ENCODE measurements around the gene CCNL2.

The CCNL2 gene

DNA sequence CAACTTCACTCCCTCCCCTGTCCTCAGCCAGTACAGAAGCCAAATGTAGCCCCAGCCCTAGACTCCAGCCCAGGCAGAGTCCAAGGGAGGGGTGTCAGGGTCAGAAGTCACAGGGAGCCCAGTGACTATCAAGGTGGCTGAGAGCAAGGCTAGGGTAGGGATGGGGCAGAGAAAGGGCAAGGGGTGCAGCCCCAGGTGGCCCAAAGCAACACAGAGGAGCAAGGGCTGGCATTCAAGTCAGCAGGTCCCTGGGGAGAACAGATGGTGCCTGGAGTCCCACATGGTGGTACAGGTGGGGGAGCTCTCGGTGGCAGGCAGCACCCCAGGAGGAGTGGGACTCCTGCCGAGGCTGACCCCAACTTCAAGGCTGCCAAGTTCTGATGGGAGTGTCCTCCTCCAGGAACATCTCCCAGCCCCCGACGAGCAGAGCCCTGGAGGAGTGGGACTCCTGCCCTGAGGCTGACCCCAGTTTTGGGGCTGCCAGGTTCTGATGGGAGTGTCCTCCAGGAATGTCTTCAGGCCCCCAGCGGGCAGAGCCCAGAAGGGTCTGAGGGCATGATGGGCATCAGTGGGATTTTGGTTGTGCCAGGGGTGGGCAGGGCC lies 46.2 kb downstream of the CCNL2 start:
- Histone ChIP-seq H3K9me2 (replicated peaks; ENCODE audit: insufficient read depth, low read length) (no peaks in the 10 kb centered on the region), H3K9ac (ENCODE audit: low read length) (no peak overlapping the region), H3K4me2 (ENCODE audit: low read depth, low read length) (no peak overlapping the region), H4K20me1 (ENCODE audit: insufficient read depth, low read length) (no peaks in the 10 kb centered on the region), H3F3A (ENCODE audit: insufficient read depth, low read length) (no peaks in the 10 kb centered on the region), H3K27me3 (replicated peaks; ENCODE audit: insufficient read depth, low read length) (peaks cover 32% of the 10 kb centered on the region), H3K4me1 (ENCODE audit: low read length) (no peaks in the 10 kb centered on the region), H3K36me3 (replicated peaks; ENCODE audit: insufficient read depth, low read length) (no peaks in the 10 kb centered on the region), H3K9me3 (replicated peaks; ENCODE audit: insufficient read depth, low read length) (no peaks in the 10 kb centered on the region), H2AFZ (ENCODE audit: low read length) (no peak overlapping the region), H3K79me2 (ENCODE audit: low read length) (peaks cover 7% of the 10 kb centered on the region), H3K27ac (ENCODE audit: low read length) (no peak overlapping the region), H3K4me3 (ENCODE audit: low read length) (no peak overlapping the region)
- no peak for DNase-seq
- TF ChIP-seq EZH2phosphoT487 (IDR thresholded peaks at IDR 0.05; ENCODE audit: low read length) (no peak), EZH2 (optimal IDR thresholded peaks at IDR 0.05; ENCODE audit: low read depth, low read length) (no peak)
- TF ChIP-seq, protein P1, sequence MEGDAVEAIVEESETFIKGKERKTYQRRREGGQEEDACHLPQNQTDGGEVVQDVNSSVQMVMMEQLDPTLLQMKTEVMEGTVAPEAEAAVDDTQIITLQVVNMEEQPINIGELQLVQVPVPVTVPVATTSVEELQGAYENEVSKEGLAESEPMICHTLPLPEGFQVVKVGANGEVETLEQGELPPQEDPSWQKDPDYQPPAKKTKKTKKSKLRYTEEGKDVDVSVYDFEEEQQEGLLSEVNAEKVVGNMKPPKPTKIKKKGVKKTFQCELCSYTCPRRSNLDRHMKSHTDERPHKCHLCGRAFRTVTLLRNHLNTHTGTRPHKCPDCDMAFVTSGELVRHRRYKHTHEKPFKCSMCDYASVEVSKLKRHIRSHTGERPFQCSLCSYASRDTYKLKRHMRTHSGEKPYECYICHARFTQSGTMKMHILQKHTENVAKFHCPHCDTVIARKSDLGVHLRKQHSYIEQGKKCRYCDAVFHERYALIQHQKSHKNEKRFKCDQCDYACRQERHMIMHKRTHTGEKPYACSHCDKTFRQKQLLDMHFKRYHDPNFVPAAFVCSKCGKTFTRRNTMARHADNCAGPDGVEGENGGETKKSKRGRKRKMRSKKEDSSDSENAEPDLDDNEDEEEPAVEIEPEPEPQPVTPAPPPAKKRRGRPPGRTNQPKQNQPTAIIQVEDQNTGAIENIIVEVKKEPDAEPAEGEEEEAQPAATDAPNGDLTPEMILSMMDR (IDR thresholded peaks at IDR 0.05; ENCODE audit: low read length): no peak

DNA sequence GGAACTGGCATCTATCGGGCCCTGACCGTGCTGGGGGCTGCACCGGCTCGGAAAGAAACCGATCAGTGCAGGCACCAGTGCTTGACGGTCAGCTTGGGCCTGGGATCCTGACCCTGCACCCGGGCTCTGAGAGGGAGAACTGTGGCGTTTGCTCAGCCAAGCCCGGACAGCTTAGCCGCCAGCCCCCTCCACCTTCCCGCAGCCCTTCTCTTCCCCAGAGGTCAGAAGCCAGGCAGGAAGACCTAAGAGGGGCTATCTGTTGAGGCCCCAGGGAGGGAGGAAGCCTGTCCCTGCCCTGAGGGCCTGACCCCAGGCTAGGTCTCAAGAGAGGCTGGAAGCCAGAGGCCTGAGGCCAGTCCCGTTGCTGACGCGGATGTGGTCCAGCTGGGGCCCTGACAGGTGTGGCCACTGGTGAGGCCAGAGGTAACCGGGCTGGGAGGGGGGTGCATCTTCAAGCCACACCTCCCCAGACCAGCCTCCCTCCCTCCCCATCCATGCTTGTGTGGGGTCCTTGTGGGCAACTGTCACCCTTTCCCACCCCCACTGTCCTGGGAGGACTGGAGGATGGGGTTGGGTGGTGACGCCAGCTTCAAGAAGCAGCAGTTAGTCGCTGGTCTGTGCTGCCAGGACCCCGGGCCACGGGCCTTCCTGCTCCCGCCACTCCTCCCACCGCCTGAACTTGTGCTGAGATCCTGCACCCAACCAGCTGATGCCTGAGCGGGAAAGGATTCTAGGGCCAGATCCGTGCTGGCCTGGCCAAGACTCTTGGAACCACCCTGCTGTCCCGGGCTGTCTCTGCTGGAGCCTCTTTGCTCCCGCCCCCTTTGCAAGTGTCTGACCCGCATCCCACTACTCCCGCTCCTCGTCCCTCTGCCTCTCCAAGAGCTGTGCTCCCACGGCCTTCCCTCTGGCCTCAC lies 47.4 kb downstream of the CCNL2 start:
- H3F3A ChIP-seq (ENCODE audit: insufficient read depth, low read length): no peaks in the 10 kb centered on the region
- peaks cover 29% of the 10 kb centered on the region for H3K27me3 ChIP-seq (replicated peaks; ENCODE audit: insufficient read depth, low read length)
- no peak overlapping the region for H3K4me3 ChIP-seq (ENCODE audit: low read length)
- no peaks in the 10 kb centered on the region for H3K4me1 ChIP-seq (ENCODE audit: low read length)
- no peak overlapping the region for H3K9ac ChIP-seq (ENCODE audit: low read length)
- H3K9me2 ChIP-seq (replicated peaks; ENCODE audit: insufficient read depth, low read length): no peaks in the 10 kb centered on the region
- H2AFZ ChIP-seq (ENCODE audit: low read length): no peak overlapping the region
- no peaks in the 10 kb centered on the region for H4K20me1 ChIP-seq (ENCODE audit: insufficient read depth, low read length)
- no peak for TF ChIP-seq EZH2 (optimal IDR thresholded peaks at IDR 0.05; ENCODE audit: low read depth, low read length)
- TF ChIP-seq, protein P1 (IDR thresholded peaks at IDR 0.05; ENCODE audit: low read length): no peak
- no peak for TF ChIP-seq EZH2phosphoT487 (IDR thresholded peaks at IDR 0.05; ENCODE audit: low read length)
- H3K9me3 ChIP-seq (replicated peaks; ENCODE audit: insufficient read depth, low read length): no peaks in the 10 kb centered on the region
- no peak overlapping the region for H3K4me2 ChIP-seq (ENCODE audit: low read depth, low read length)
- DNase-seq: no peak
- H3K79me2 ChIP-seq (ENCODE audit: low read length): peaks cover 17% of the 10 kb centered on the region
- H3K27ac ChIP-seq (ENCODE audit: low read length): no peak overlapping the region
- no peaks in the 10 kb centered on the region for H3K36me3 ChIP-seq (replicated peaks; ENCODE audit: insufficient read depth, low read length)

DNA sequence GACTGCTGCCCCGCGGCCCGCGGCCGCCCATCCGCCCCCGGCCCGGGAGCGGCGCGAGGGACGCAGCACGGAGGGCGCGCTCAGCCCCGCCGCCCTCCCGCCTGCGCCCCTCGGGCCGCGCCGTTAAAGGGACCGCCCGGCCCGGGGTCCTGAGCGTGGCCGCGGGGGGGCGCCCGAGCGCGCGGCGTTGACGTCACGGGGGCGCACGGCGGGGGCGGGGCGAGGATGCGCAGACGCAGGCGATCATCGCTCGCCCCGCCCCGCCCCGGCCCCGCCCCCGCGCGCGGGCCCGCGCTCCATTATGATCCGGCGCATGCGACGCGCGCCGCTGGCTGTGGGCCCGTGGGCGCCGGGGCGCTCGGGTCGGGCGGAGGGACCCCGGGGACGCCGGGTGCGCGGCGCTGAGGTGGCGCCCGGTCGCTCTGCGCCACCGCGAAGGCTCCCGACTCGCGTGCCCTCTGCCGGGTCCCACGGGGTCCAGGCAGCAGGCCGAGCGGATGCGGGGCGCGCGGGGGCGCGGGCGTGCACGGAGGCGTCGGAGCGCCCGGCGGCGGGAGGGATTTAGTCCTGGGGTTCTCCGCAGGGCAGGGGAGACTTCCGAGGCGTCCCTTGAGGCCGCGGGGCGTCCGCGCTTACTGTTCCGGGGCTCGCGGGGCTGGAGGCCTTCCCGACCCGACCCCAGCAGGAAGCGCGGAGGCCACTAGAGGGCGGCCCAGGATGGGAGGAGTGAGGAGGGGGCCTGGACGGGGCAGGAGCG lies 49.7 kb downstream of the CCNL2 start, which contains the start of gene DVL1:
TSS of gene DVL1 (minus strand) at position 163 of the 757 bp plus-strand sequence. CDS start 353 bp downstream, outside the sequence.
- Histone ChIP-seq H3K9me2 (replicated peaks; ENCODE audit: insufficient read depth, low read length) (no peaks in the 10 kb centered on the region), H2AFZ (ENCODE audit: low read length) (no peak within 1 kb of the TSS), H3K27ac (ENCODE audit: low read length) (no peak within 1 kb of the TSS), H3K4me1 (ENCODE audit: low read length) (no peaks in the 10 kb centered on the region), H3F3A (ENCODE audit: insufficient read depth, low read length) (no peaks in the 10 kb centered on the region), H3K4me3 (ENCODE audit: low read length) (peak within 1 kb of the TSS; percentile 74), H3K79me2 (ENCODE audit: low read length) (peaks cover 22% of the 10 kb centered on the region), H3K27me3 (replicated peaks; ENCODE audit: insufficient read depth, low read length) (peaks cover 28% of the 10 kb centered on the region), H3K9ac (ENCODE audit: low read length) (peak within 1 kb of the TSS; percentile 81), H3K9me3 (replicated peaks; ENCODE audit: insufficient read depth, low read length) (no peaks in the 10 kb centered on the region), H3K36me3 (replicated peaks; ENCODE audit: insufficient read depth, low read length) (no peaks in the 10 kb centered on the region), H3K4me2 (ENCODE audit: low read depth, low read length) (peak within 1 kb of the TSS; percentile 94), H4K20me1 (ENCODE audit: insufficient read depth, low read length) (no peaks in the 10 kb centered on the region)
- peak; percentile 67 for DNase-seq
- TF ChIP-seq EZH2phosphoT487 (IDR thresholded peaks at IDR 0.05; ENCODE audit: low read length): no peak
- TF ChIP-seq, protein P1 (IDR thresholded peaks at IDR 0.05; ENCODE audit: low read length): peak; percentile 39; the same call in 1 of the 2 replicates
